HCT116 (cell line): ENCODE results near the gene NCBP3.

ENCODE experiments used
- CTCF ChIP-seq, 3 experiments: fragments of 200-600 bp in 1 of 3; sonication (generic) in 1 of 3; IDR thresholded peaks in 2 of 3; conservative IDR thresholded peaks in 1 of 3; 2 replicates each; pipeline ENCODE4 v1.5.1; 2012 to 2017; ENCODE audit warnings: low read depth in 2 of 3, low read length in 2 of 3, antibody characterized with exemption in 1 of 3, borderline replicate concordance in 1 of 3, control low read depth in 1 of 3, mild to moderate bottlenecking in 1 of 3, mixed read lengths in 1 of 3, mixed run types in 1 of 3, moderate library complexity in 1 of 3; ENCODE audit not compliant: insufficient read depth in 1 of 3
- EZH2phosphoT487 ChIP-seq: fragments of 200-600 bp; IDR thresholded peaks from 2 replicates; pipeline ENCODE4 v1.6.1; 2018; ENCODE audit warnings: antibody characterized with exemption, borderline replicate concordance
- POLR2A ChIP-seq: IDR thresholded peaks from 2 replicates; pipeline ENCODE4 v1.7.0; 2011; ENCODE audit warnings: borderline replicate concordance; ENCODE audit not compliant: insufficient read depth, insufficient read length; ENCODE audit errors: extremely low read depth
- YY1 ChIP-seq: IDR thresholded peaks from 2 replicates; pipeline ENCODE4 v1.6.1; 2011; ENCODE audit warnings: low read length, low read depth, moderate library complexity, mild to moderate bottlenecking; ENCODE audit not compliant: insufficient replicate concordance; ENCODE audit errors: extremely low read depth

GRCh38 chr17:3805581-3805980 lies 40.5 kb downstream of the NCBP3 start:
- TF ChIP-seq CTCF (IDR thresholded peaks at IDR 0.05 in 2 of 3, conservative IDR thresholded peaks at IDR 0.05 in 1 of 3; ENCODE audit: borderline replicate concordance in 1 of 3, insufficient read depth in 1 of 3, low read depth in 2 of 3, low read length in 2 of 3) (no peak), YY1 (no peak), POLR2A (no peak), EZH2phosphoT487 (no peak)
